Fibroblast of lung (primary cell): ENCODE results near the gene UBR3. TPM values are rescaled to one million over a fixed set of nuclear protein-coding genes. Genes with fewer than 3 reads are reported as not detected.

ENCODE experiments used
- DNase-seq, 2 donors: peaks; one replicate each; pipeline versions ENCODE4 v3.0.0 to v3.0.0-alpha.2; 2010; ENCODE audit warnings: low read depth in 2 of 2
- H2AFZ ChIP-seq: 2 replicates; pipeline ENCODE4 v1.5.1; 2012; ENCODE audit warnings: low read length, control low read depth, inconsistent platforms
- H3K27ac ChIP-seq: 2 replicates; pipeline ENCODE4 v1.5.1; 2011; ENCODE audit warnings: low read length, control low read depth; ENCODE audit not compliant: insufficient read depth
- H3K27me3 ChIP-seq: 2 replicates; pipeline ENCODE4 v1.5.1; 2011; ENCODE audit warnings: mild to moderate bottlenecking, low read length; ENCODE audit not compliant: control insufficient read depth, insufficient read depth
- H3K36me3 ChIP-seq: 2 replicates; pipeline ENCODE4 v1.5.1; 2011; ENCODE audit warnings: low read length; ENCODE audit not compliant: control insufficient read depth, insufficient read depth
- H3K4me1 ChIP-seq: 2 replicates; pipeline ENCODE4 v1.5.1; 2011; ENCODE audit warnings: low read length; ENCODE audit not compliant: control insufficient read depth, insufficient read depth; ENCODE audit errors: extremely low read depth
- H3K4me2 ChIP-seq: 2 replicates; pipeline ENCODE4 v1.5.1; 2011; ENCODE audit warnings: low read length, control low read depth; ENCODE audit not compliant: insufficient read depth; ENCODE audit errors: extremely low read depth
- H3K4me3 ChIP-seq, 4 experiments: fragments of 200-600 bp in 1 of 4; sonication (generic) in 1 of 4; replicated peaks in 1 of 4; 2 replicates each; pipeline ENCODE4 v1.5.1; 2011 to 2016; ENCODE audit warnings: low read length in 4 of 4, low read depth in 3 of 4, mild to moderate bottlenecking in 3 of 4, control low read depth in 2 of 4, inconsistent platforms in 1 of 4, mixed read lengths in 1 of 4; ENCODE audit not compliant: insufficient read depth in 1 of 4; ENCODE audit errors: control extremely low read depth in 1 of 4
- H3K79me2 ChIP-seq: 2 replicates; pipeline ENCODE4 v1.5.1; 2012; ENCODE audit warnings: mild to moderate bottlenecking, low read length, inconsistent platforms; ENCODE audit not compliant: control insufficient read depth, insufficient read depth
- H3K9ac ChIP-seq: 2 replicates; pipeline ENCODE4 v1.5.1; 2011; ENCODE audit warnings: mild to moderate bottlenecking, low read length, control low read depth; ENCODE audit not compliant: insufficient read depth
- H3K9me3 ChIP-seq: 2 replicates; pipeline ENCODE4 v1.5.1; 2012; ENCODE audit warnings: low read depth, low read length; ENCODE audit not compliant: control insufficient read depth, insufficient read depth
- H4K20me1 ChIP-seq: 2 replicates; pipeline ENCODE4 v1.5.1; 2011; ENCODE audit warnings: low read length; ENCODE audit not compliant: control insufficient read depth, insufficient read depth; ENCODE audit errors: extremely low read depth
- EZH2 ChIP-seq: IDR thresholded peaks from 2 replicates; pipeline ENCODE4 v1.5.1; 2012; ENCODE audit warnings: low read length, control low read depth, mild to moderate bottlenecking; ENCODE audit errors: missing control alignments
- polyA plus RNA-seq, 2 donors: library from polyadenylated mRNA; depleted of rRNA in 1 of 2; stranded (reverse) in 1 of 2; unstranded in 1 of 2; fragments of >200 nt; gene quantifications; 2 replicates each; pipeline ENCODE4 v1.2.1, GENCODE V29; 2011 to 2012; ENCODE audit warnings: missing spikeins in 1 of 2
- total RNA-seq: library from RNA; depleted of rRNA; stranded (reverse); fragments of >200 nt; gene quantifications from 2 replicates; pipeline ENCODE4 v1.2.1, GENCODE V29; 2014
- TF ChIP-seq, protein P1 (sequence below), 2 donors: IDR thresholded peaks in 1 of 2; conservative IDR thresholded peaks in 1 of 2; 1 replicate in 1 of 2; 2 replicates in 1 of 2; pipeline ENCODE4 v1.5.1; 2011 to 2012; ENCODE audit warnings: low read length in 2 of 2, control low read depth in 1 of 2, inconsistent platforms in 1 of 2, low read depth in 1 of 2, mild to moderate bottlenecking in 1 of 2

UBR3 gene
- total and polyA plus RNA-seq, 2 donors (not counting 1 experiment from before 2014, with no cell fraction given) = 21.7 to 39.5 TPM

DNA sequence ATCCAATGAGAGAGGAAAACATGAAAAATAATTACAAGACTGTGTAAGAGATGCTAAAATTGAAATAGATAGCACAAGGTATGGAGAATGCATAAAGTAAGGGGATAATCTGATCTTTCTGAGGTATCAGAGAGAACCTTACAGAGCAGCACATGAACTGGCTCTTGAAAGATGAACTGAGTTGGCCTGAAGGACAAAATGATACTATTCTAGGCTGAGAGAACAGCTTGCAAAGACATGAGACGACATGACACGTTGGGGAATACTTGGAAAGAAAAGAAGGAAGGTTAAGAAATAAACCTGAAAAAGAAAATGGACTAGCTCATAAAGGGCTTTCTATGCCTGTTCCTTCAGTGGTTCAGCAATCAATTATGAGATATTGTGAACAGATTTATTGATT is 198.0 kb downstream of the UBR3 start:
- H3K9me3 ChIP-seq = no peaks in the 10 kb centered on the region
- no peaks in the 10 kb centered on the region for H4K20me1 ChIP-seq
- no peak overlapping the region for H3K4me3 ChIP-seq
- TF ChIP-seq, protein P1, sequence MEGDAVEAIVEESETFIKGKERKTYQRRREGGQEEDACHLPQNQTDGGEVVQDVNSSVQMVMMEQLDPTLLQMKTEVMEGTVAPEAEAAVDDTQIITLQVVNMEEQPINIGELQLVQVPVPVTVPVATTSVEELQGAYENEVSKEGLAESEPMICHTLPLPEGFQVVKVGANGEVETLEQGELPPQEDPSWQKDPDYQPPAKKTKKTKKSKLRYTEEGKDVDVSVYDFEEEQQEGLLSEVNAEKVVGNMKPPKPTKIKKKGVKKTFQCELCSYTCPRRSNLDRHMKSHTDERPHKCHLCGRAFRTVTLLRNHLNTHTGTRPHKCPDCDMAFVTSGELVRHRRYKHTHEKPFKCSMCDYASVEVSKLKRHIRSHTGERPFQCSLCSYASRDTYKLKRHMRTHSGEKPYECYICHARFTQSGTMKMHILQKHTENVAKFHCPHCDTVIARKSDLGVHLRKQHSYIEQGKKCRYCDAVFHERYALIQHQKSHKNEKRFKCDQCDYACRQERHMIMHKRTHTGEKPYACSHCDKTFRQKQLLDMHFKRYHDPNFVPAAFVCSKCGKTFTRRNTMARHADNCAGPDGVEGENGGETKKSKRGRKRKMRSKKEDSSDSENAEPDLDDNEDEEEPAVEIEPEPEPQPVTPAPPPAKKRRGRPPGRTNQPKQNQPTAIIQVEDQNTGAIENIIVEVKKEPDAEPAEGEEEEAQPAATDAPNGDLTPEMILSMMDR (conservative IDR thresholded peaks at IDR 0.05 in 1 of 2, IDR thresholded peaks at IDR 0.05 in 1 of 2; ENCODE audit: low read depth in 1 of 2, low read length in 2 of 2) = no peak
- no peak for TF ChIP-seq EZH2
- no peaks in the 10 kb centered on the region for H3K27me3 ChIP-seq
- no peak for DNase-seq
- peaks cover 3% of the 10 kb centered on the region for H3K4me1 ChIP-seq
- H3K36me3 ChIP-seq = no peaks in the 10 kb centered on the region
- no peak overlapping the region for H3K9ac ChIP-seq
- H2AFZ ChIP-seq = no peak overlapping the region
- H3K4me2 ChIP-seq = no peak overlapping the region
- no peaks in the 10 kb centered on the region for H3K79me2 ChIP-seq
- H3K27ac ChIP-seq = no peak overlapping the region

DNA sequence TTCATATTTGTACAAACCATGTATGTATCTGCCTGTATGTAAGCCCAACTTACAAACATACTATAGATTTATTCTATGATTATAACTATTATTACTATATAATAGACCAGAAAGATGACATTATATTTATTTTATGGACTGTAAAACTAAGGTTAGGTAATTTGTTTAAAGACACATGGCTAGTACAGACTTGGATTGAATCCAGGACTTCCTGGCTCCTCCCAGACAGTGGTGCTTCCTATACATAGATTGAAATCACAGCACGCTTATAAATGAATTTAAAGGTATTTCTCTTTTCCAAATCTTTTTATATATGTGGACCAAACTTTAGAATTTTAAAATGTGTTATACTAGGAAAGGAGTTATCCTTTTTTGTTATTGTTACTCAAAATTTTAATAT is 199.1 kb downstream of the UBR3 start:
- Histone ChIP-seq H3K9ac (no peak overlapping the region), H3K9me3 (no peaks in the 10 kb centered on the region), H3K79me2 (no peaks in the 10 kb centered on the region), H3K27ac (no peak overlapping the region), H3K4me3 (no peak overlapping the region), H2AFZ (no peak overlapping the region), H3K4me2 (no peak overlapping the region), H3K4me1 (peaks cover 3% of the 10 kb centered on the region), H3K36me3 (no peaks in the 10 kb centered on the region), H4K20me1 (no peaks in the 10 kb centered on the region), H3K27me3 (no peaks in the 10 kb centered on the region)
- DNase-seq = no peak
- TF ChIP-seq, protein P1 (conservative IDR thresholded peaks at IDR 0.05 in 1 of 2, IDR thresholded peaks at IDR 0.05 in 1 of 2; ENCODE audit: low read depth in 1 of 2, low read length in 2 of 2) = no peak
- no peak for TF ChIP-seq EZH2

DNA sequence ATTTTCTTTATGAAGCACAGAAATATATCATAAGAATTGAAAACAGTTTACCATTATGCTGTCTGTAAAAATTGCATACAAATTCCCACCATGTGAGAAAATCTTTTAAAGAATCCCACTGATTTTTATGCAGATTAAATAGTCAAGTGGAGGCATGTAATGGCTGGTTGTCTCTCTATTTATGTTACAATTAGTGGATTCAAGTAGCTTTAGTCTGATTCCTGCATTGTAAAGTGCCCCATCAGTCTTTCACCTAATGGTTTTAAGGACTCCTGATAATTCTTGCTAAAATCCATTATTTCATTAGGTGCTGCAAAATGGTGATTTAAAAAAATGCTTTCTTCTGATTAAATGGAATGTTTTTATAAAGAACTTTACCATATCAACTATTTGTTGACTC is 202.3 kb downstream of the UBR3 start:
- H3K9ac ChIP-seq = no peak overlapping the region
- no peaks in the 10 kb centered on the region for H3K4me1 ChIP-seq
- H3K27ac ChIP-seq = no peak overlapping the region
- H3K27me3 ChIP-seq = no peaks in the 10 kb centered on the region
- no peak overlapping the region for H2AFZ ChIP-seq
- no peak overlapping the region for H3K4me2 ChIP-seq
- H4K20me1 ChIP-seq = no peaks in the 10 kb centered on the region
- no peak for DNase-seq
- no peak overlapping the region for H3K4me3 ChIP-seq
- TF ChIP-seq EZH2 = no peak
- TF ChIP-seq, protein P1 (conservative IDR thresholded peaks at IDR 0.05 in 1 of 2, IDR thresholded peaks at IDR 0.05 in 1 of 2; ENCODE audit: low read depth in 1 of 2, low read length in 2 of 2) = no peak
- no peaks in the 10 kb centered on the region for H3K36me3 ChIP-seq
- H3K9me3 ChIP-seq = no peaks in the 10 kb centered on the region
- H3K79me2 ChIP-seq = no peaks in the 10 kb centered on the region
